ENCODE measurements around the gene BCL2L11. TPM values are rescaled to one million over a fixed set of nuclear protein-coding genes. Genes with fewer than 3 reads are reported as not detected.

The BCL2L11 gene
- total RNA-seq, 1 experiment from 2014 or later = 21.2 TPM

DNA sequence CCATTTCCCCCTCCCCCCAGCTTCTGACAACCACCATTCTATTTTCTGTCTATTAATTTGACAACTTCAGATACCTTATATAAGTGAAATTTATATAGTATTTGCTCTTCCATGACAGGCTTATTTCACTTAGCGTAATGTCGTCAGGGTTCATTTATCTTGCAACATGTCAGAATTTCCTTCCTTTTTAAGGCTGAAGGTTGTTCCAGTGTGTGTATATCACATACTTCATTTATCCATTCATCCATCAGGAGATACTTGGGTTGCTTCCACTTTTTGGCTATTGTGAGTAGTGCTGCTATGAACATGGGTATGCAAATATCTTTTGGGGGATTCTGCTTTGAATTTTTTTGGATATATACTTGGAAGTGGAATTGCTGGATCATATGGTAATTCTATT is 7.4 kb downstream of the BCL2L11 start:
- Histone ChIP-seq H4K5ac (ENCODE audit: insufficient read length, low read depth, low read length) (no peak overlapping the region), H2BK20ac (ENCODE audit: low read depth, low read length, poor library complexity, severe bottlenecking) (no peak overlapping the region), H3K4me1 (ENCODE audit: insufficient read depth, low read length) (no peaks in the 10 kb centered on the region), H3K79me2 (ENCODE audit: insufficient read depth, low read length) (0 out of 2 replicates have a peak, but pooled peaks cover under 1% of the 10 kb centered on the region), H2BK120ac (ENCODE audit: low read depth, low read length, poor library complexity, severe bottlenecking) (no peak overlapping the region), H2BK12ac (ENCODE audit: insufficient read length, low read depth, low read length) (no peak overlapping the region), H2BK15ac (ENCODE audit: low read depth, low read length) (no peak overlapping the region), H3K18ac (ENCODE audit: insufficient read length, low read depth, low read length) (no peak overlapping the region), H3T11ph (ENCODE audit: low read length) (no peak overlapping the region), H4K20me1 (ENCODE audit: control insufficient read depth, insufficient read depth, insufficient read length) (no peaks in the 10 kb centered on the region), H3K56ac (ENCODE audit: insufficient read length, low read depth, low read length) (no peak overlapping the region), H3K79me1 (ENCODE audit: insufficient read depth, low read depth, low read length, poor library complexity, severe bottlenecking) (peaks cover 4% of the 10 kb centered on the region), H3K27me3 (ENCODE audit: insufficient read depth, low read length) (no peaks in the 10 kb centered on the region), H3K27ac (ENCODE audit: insufficient read length, low read depth, low read length) (no peak overlapping the region), H3K9me3 (ENCODE audit: control insufficient read depth, low read depth, low read length) (no peaks in the 10 kb centered on the region), H2BK5ac (ENCODE audit: insufficient read length, low read length) (no peak overlapping the region), H4K8ac (replicated peaks; ENCODE audit: insufficient read length, low read depth, low read length) (no peak overlapping the region), H3K4ac (ENCODE audit: low read depth, low read length) (no peak overlapping the region), H3K9ac (ENCODE audit: extremely low read depth, insufficient read length, low read length) (no peak overlapping the region), H2AK5ac (ENCODE audit: insufficient read length, low read length) (no peak overlapping the region), H4K91ac (ENCODE audit: insufficient read length, low read depth, low read length) (no peak overlapping the region), H3K23me2 (ENCODE audit: insufficient read length, low read depth, low read length, poor library complexity, severe bottlenecking) (no peaks in the 10 kb centered on the region), H2AFZ (ENCODE audit: low read length) (no peak overlapping the region), H3K23ac (ENCODE audit: insufficient read length, low read depth, low read length) (no peak overlapping the region), H3K14ac (ENCODE audit: insufficient read depth, low read length) (no peak overlapping the region), H3K4me2 (ENCODE audit: insufficient read depth, insufficient read length, low read length) (no peak overlapping the region)
- DNase-seq = no peak
- TF ChIP-seq CTCF (conservative IDR thresholded peaks at IDR 0.05) = no peak
- no peak overlapping the region for H3K27ac Mint-ChIP-seq
- peaks cover 38 to 80% (median 67%) of the 10 kb centered on the region in 3 experiments for H3K36me3 Mint-ChIP-seq (ENCODE audit: insufficient read depth in 1 of 3, low read depth in 3 of 3)
- H3K9me3 Mint-ChIP-seq = no peaks in the 10 kb centered on the region
- no peak overlapping the region for H3K4me3 Mint-ChIP-seq
- no peaks in the 10 kb centered on the region; the same call in 1 of the 2 replicates for H3K27me3 Mint-ChIP-seq (ENCODE audit: low read depth)
- peaks cover 5 to 12% of the 10 kb centered on the region in 2 experiments for H3K4me1 Mint-ChIP-seq
- WGBS (ENCODE audit: extremely low coverage, insufficient read length, low lambda C conversion rate) = no CpG with 5 or more reads among the region's 2 CpGs

All from H9 (cell line).